ENCODE measurements around the gene DNASE1L2.

The DNASE1L2 gene

DNA sequence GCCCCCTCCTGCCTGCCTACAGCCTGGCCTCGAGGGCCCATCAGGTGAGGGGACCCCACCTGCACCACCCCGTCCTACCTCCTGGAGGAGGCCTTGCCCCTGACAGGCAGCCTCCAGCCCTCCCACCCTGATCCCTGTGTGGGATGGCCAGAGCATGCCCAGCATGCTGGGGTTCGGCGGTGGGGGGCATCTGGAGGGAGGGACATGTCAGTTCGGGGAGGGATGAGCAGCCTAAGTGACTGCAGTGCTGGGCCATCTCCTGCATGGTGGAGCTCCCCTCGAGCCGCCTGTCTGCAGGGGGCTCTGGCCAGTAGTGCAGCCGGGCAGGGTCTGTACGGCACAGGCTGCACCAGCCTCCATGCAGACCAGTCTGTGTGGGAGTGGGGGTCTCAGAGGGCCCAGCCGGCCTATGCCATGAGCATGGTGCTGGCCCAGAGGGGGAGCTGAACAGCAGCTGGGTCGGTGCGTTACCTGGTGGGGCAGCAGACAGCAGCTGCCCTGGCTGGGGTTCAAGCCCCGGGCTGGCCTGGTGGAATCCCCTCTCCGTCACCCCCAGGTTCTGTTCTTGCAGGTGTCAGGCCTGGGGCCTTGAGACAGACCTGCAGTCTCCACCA, 35.7 kb downstream of the DNASE1L2 start:
- H3K36me3 ChIP-seq (ENCODE audit: control insufficient read depth, insufficient read depth, low read length): no peaks in the 10 kb centered on the region
- no peaks in the 10 kb centered on the region for H3K27me3 ChIP-seq (replicated peaks; ENCODE audit: control insufficient read depth, insufficient read depth, low read length)
- no peak overlapping the region for H3K4me3 ChIP-seq (replicated peaks; ENCODE audit: low read depth, low read length)
- TF ChIP-seq, protein P1, sequence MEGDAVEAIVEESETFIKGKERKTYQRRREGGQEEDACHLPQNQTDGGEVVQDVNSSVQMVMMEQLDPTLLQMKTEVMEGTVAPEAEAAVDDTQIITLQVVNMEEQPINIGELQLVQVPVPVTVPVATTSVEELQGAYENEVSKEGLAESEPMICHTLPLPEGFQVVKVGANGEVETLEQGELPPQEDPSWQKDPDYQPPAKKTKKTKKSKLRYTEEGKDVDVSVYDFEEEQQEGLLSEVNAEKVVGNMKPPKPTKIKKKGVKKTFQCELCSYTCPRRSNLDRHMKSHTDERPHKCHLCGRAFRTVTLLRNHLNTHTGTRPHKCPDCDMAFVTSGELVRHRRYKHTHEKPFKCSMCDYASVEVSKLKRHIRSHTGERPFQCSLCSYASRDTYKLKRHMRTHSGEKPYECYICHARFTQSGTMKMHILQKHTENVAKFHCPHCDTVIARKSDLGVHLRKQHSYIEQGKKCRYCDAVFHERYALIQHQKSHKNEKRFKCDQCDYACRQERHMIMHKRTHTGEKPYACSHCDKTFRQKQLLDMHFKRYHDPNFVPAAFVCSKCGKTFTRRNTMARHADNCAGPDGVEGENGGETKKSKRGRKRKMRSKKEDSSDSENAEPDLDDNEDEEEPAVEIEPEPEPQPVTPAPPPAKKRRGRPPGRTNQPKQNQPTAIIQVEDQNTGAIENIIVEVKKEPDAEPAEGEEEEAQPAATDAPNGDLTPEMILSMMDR (IDR thresholded peaks at IDR 0.05; ENCODE audit: insufficient read depth, low read length, poor library complexity, severe bottlenecking): no peak
- no peak for DNase-seq (ENCODE audit: extremely low read depth, insufficient read length)

DNA sequence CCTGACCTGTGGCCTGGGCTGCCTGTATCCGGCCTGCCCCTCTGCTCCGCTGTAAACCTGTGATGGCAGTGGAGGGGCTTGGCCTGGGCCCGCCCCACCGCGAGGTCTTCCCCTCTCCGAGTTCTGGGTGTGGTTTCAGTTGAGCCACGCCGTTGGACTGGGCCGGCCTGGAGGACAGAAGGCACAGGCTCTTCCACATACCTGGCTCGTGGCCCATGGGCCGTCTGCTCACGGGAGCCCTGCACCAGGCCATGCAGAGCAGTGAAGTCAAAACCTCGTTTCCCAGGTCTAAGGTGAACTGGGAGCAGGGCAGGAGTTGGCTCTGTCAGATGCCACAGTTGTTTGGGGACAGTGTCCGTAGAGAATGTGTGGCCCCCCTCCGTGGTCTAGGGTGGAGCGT, 37.2 kb downstream of the DNASE1L2 start:
- Histone ChIP-seq H3K4me3 (replicated peaks; ENCODE audit: low read depth, low read length) (no peak overlapping the region), H3K36me3 (ENCODE audit: control insufficient read depth, insufficient read depth, low read length) (no peaks in the 10 kb centered on the region), H3K27me3 (replicated peaks; ENCODE audit: control insufficient read depth, insufficient read depth, low read length) (no peaks in the 10 kb centered on the region)
- DNase-seq (ENCODE audit: extremely low read depth, insufficient read length): no peak
- TF ChIP-seq, protein P1 (IDR thresholded peaks at IDR 0.05; ENCODE audit: insufficient read depth, low read length, poor library complexity, severe bottlenecking): no peak

DNA sequence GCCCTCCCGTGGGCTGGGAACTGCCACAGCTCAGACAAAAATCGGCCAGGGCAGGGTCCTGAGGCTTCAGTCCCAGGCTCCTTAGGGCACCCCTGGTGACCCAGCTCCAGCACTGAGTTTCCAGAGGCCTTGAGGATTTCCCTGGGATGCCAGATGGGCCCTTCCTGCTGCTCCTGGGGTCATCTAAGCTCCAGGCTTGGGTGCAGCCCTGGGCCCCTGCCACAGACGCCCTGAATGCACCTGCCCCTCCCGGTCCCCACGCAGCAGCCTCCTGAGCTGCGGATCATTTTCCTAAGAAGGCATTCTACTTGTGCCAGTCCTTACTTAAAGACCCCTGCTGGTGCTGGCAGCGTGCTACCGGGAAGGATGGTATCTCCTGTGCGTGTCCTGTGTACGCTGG, 37.7 kb downstream of the DNASE1L2 start:
- no peaks in the 10 kb centered on the region for H3K36me3 ChIP-seq (ENCODE audit: control insufficient read depth, insufficient read depth, low read length)
- H3K27me3 ChIP-seq (replicated peaks; ENCODE audit: control insufficient read depth, insufficient read depth, low read length): no peaks in the 10 kb centered on the region
- H3K4me3 ChIP-seq (replicated peaks; ENCODE audit: low read depth, low read length): no peak overlapping the region
- DNase-seq (ENCODE audit: extremely low read depth, insufficient read length): no peak
- TF ChIP-seq, protein P1 (IDR thresholded peaks at IDR 0.05; ENCODE audit: insufficient read depth, low read length, poor library complexity, severe bottlenecking): no peak

DNA sequence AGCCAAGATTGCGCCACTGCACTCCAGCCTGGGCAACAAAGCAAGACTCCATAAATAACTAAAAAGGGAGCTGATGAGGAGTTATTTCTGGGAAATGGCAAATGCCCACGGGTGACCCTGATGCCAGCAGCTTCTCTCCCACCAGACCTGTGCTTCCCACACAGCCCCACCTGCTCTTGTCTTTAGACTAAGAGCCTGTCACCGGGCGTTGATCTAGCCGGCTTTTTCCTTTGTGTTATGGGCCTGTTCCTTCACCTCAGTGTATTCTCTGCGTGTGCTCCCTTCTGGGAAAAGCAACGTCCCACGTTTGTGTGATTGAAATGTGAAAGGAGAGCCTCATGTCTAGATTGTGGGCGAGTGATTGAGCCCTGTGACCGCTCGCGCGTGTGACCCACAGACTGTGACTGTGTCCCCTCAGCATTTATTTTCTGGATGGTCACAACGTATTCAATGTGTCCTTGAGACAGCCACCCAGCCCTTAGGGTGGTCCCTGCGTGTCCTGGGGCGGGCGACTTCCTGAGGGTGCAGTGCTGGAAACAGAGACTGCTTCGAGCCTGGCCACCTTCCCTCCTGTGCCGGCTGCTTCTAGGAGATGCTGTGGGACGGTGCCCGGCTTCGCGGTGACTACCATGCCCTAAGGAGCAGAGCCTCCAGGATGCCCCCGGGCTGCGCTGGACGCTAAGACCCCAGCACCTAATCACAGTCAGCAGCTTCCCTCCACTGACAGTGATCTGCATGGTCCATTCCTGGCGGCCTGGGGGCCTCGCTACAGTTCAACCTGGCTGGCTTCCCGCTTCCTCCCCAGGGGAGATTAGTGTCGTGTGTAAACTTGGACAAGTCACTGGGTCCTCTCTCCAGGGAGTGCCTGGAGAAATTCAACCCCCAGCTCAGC, 39.5 kb downstream of the DNASE1L2 start:
- H3K27me3 ChIP-seq (replicated peaks; ENCODE audit: control insufficient read depth, insufficient read depth, low read length): no peaks in the 10 kb centered on the region
- no peaks in the 10 kb centered on the region for H3K36me3 ChIP-seq (ENCODE audit: control insufficient read depth, insufficient read depth, low read length)
- DNase-seq (ENCODE audit: extremely low read depth, insufficient read length): no peak
- TF ChIP-seq, protein P1 (IDR thresholded peaks at IDR 0.05; ENCODE audit: insufficient read depth, low read length, poor library complexity, severe bottlenecking): no peak
- no peak overlapping the region for H3K4me3 ChIP-seq (replicated peaks; ENCODE audit: low read depth, low read length)

DNA sequence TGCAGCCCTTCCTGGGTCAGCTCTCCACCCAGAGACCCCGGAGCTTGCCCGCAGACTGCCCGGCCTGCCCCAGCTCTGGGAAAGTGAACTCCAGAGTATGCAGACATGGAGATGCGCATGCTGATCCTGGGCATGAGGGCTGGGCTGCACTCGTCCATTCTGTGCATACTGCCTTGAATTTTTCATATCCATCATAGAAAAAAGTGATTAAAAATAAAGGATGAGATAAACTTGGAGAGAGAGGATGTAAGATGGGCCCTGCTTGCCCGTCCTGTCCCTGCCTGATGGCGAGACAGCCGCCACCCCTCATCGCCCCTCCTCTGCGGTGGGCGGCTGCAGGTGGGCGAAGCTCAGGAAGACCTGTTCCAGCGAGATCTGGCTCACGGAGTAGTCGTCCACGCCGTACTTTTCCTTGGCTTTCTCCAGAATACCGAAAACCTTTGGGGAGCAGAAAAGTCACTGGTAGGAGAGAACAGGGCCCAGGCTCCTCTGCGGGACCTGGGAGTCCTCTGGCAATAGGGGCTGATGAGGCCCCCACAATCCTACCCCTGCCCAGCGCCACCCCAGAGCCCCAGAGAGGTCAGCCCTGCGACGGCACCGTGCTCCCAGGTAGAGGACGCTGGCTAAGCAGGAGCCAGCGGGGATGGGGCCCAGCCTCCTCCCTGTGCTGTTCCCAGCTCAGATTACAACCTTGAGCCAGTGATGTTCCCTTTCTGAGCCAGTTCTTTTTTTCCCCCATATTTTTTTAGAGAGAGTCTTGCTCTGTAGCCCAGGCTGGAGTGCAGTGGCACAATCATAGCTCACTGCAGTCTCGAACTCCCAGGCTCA, 40.3 kb downstream of the DNASE1L2 start:
- TF ChIP-seq, protein P1 (IDR thresholded peaks at IDR 0.05; ENCODE audit: insufficient read depth, low read length, poor library complexity, severe bottlenecking): no peak
- Histone ChIP-seq H3K36me3 (ENCODE audit: control insufficient read depth, insufficient read depth, low read length) (no peaks in the 10 kb centered on the region; the same call in 1 of the 2 replicates), H3K4me3 (replicated peaks; ENCODE audit: low read depth, low read length) (no peak overlapping the region), H3K27me3 (replicated peaks; ENCODE audit: control insufficient read depth, insufficient read depth, low read length) (no peaks in the 10 kb centered on the region)
- no peak for DNase-seq (ENCODE audit: extremely low read depth, insufficient read length)

Data from GM06990 (cell line).